ENCODE data around the gene PIGA.

- TF ChIP-seq CTCF (IDR thresholded peaks at IDR 0.05; ENCODE audit: insufficient read depth, low read length, poor library complexity, severe bottlenecking) (no peak), EZH2phosphoT487 (conservative IDR thresholded peaks at IDR 0.05; ENCODE audit: low read length) (no peak)
Measured at GRCh38 chrX:15322472-15322871, 12.9 kb downstream of the PIGA start.
